Femur (tissue), 1 donor: ENCODE measurements around the gene NUDT22.

ENCODE experiments used
- DNase-seq: peaks from one replicate; pipeline ENCODE4 v3.0.0-alpha.2; 2017

Gene NUDT22

GRCh38 chr11:64278576-64279190 lies 52.6 kb downstream of the NUDT22 start:
- DNase-seq = no peak
